Measurements from ENCODE around the gene NRARP. TPM values are rescaled to one million over a fixed set of nuclear protein-coding genes. Genes with fewer than 3 reads are reported as not detected.

Gene NRARP
- total and polyA plus RNA-seq, 8 donors: 1.3 to 23.4 (median 10.8) TPM

DNA sequence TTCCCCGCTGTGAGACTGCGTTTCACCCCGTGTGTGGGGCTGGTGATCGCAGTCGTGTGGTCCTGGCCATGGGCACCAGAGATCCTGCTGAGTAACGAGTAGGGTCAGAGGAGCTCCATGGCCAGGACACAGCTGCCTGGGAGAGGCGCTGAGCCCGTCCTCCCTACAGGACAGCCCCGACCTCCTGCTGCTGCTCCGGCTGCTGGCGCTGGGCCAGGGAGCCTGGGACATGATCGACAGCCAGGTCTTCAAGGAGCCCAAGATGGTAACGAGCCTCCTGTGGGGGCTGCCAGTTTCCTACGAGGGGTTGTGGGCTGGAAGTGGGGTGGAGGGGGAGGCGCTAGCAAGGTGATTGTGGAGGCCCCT is 35.9 kb downstream of the NRARP start:
- TF ChIP-seq, protein P1, sequence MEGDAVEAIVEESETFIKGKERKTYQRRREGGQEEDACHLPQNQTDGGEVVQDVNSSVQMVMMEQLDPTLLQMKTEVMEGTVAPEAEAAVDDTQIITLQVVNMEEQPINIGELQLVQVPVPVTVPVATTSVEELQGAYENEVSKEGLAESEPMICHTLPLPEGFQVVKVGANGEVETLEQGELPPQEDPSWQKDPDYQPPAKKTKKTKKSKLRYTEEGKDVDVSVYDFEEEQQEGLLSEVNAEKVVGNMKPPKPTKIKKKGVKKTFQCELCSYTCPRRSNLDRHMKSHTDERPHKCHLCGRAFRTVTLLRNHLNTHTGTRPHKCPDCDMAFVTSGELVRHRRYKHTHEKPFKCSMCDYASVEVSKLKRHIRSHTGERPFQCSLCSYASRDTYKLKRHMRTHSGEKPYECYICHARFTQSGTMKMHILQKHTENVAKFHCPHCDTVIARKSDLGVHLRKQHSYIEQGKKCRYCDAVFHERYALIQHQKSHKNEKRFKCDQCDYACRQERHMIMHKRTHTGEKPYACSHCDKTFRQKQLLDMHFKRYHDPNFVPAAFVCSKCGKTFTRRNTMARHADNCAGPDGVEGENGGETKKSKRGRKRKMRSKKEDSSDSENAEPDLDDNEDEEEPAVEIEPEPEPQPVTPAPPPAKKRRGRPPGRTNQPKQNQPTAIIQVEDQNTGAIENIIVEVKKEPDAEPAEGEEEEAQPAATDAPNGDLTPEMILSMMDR (IDR thresholded peaks at IDR 0.05): no peak
- H3K36me3 ChIP-seq: peaks cover 0 to 5% (median 0%) of the 10 kb centered on the region in 3 donors
- no peak overlapping the region for H3K27ac ChIP-seq
- no peak for FAIRE-seq
- H3K4me3 ChIP-seq: no peak overlapping the region
- WGBS, 2 donors: 85 to 90% methylated on average over 15 of the region's 15 CpGs
- peak in 4 of 6 donors; percentile 23 to 84 (median 56) for DNase-seq
- H3K4me1 ChIP-seq: peaks cover 15 to 16% (median 16%) of the 10 kb centered on the region in 3 donors
- H3K27me3 ChIP-seq: no peaks in the 10 kb centered on the region
- no peaks in the 10 kb centered on the region for H3K9me3 ChIP-seq
- intact Hi-C loops (cut with DNase I): no loop called here
- no peak for ATAC-seq

DNA sequence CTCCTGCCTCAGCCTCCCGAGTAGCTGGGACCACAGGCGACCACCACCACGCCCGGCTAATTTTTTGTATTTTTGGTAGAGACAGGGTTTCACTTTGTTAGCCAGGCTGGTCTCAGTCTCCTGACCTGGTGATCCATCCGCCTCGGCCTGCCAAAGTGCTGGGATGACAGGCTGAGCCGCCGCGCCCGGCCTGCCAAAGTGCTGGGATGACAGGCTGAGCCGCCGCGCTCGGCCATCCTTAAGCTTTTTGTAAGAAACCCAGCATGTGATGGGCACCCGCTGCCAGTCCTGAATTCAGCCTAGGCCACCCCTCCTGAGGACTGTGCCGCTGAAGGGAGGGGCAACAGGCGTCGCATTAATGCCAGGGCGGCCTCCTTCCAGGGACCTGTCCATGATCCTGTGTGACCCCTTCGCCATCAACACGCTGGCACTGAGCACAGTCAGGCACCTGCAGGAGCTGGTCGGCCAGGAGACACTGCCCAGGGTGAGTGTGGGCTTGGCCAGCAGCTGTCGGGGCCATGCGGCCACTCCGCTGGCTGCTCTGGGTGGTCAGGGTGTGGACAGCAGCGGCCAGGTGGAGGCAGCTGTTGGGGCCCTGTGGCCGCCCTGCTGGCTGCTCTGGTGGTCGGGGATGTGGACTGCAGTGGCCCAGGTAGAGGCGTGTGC is 36.4 kb downstream of the NRARP start:
- no peak overlapping the region for H3K27ac ChIP-seq
- H3K4me3 ChIP-seq: no peak overlapping the region
- DNase-seq: peak in 2 of 6 donors; percentile 14 to 54
- H3K27me3 ChIP-seq: no peaks in the 10 kb centered on the region
- H3K9me3 ChIP-seq: no peaks in the 10 kb centered on the region
- intact Hi-C loops (cut with DNase I): no loop called here
- H3K4me1 ChIP-seq: peaks cover 15 to 16% (median 16%) of the 10 kb centered on the region in 3 donors
- 93 to 95% methylated on average over 29 of the region's 29 CpGs for WGBS, 2 donors
- TF ChIP-seq, protein P1 (IDR thresholded peaks at IDR 0.05): no peak
- no peak for ATAC-seq
- FAIRE-seq: no peak
- H3K36me3 ChIP-seq: peaks cover 0 to 5% (median 0%) of the 10 kb centered on the region in 3 donors

DNA sequence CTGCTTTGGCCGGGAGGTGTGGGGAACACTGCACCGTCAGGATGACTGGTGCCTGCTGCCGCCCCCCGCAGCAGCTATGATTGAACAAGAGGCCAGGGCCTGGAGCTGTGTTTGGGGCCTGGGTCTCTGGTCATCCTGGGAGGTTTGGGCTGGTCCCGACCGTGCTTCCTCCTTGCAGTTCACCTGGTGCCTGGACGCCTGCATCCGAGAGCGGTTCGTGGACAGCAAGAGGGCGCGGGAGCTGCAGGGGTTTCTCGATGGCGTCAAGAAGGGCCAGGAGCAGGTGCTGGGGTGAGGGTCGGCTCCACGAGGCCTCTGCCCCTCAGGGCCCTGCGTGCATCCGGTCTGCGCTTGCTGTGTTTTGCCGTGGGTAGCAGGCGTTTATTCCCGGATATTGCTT is 38.0 kb downstream of the NRARP start:
- Histone ChIP-seq H3K27me3 (no peaks in the 10 kb centered on the region), H3K4me1 (peaks cover 7 to 8% (median 8%) of the 10 kb centered on the region in 3 donors), H3K9me3 (no peaks in the 10 kb centered on the region), H3K4me3 (no peak overlapping the region), H3K36me3 (peaks cover 0 to 5% (median 0%) of the 10 kb centered on the region in 3 donors), H3K27ac (no peak overlapping the region)
- no peak for ATAC-seq
- peak in 1 of 6 donors; percentile 23 for DNase-seq
- TF ChIP-seq, protein P1 (IDR thresholded peaks at IDR 0.05): no peak
- FAIRE-seq: no peak
- intact Hi-C loops (cut with DNase I): no loop called here
- 93 to 94% methylated on average over 22 of the region's 22 CpGs for WGBS, 2 donors

DNA sequence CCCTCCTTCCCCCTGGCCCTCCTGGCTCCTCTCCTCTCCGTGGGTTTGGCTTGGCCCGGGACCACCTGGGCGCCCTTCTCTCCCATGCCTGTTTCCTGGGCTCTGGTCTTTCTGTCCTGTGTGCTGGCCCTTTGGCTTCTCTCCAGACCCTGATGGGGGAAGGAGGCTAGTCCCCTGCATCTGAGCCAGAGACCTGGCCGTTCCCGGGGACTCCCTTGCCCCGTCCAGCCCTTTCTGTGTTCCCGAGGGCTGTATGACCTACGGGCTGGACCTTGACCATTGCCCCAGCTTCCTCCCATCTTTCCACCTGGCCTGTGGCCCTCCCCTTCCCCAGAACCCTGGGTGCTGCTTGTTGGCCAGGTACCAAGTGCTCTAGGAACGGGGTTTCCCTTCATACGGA is 38.6 kb downstream of the NRARP start:
- intact Hi-C loops (cut with DNase I): no loop called here
- Histone ChIP-seq H3K27ac (no peak overlapping the region), H3K27me3 (no peaks in the 10 kb centered on the region), H3K36me3 (peaks cover 0 to 5% (median 0%) of the 10 kb centered on the region in 3 donors), H3K4me3 (no peak overlapping the region), H3K4me1 (peaks cover 2 to 3% (median 2%) of the 10 kb centered on the region in 3 donors), H3K9me3 (no peaks in the 10 kb centered on the region)
- ATAC-seq (no peak), FAIRE-seq (no peak), DNase-seq (peak in 1 of 6 donors; percentile 42)
- TF ChIP-seq, protein P1 (IDR thresholded peaks at IDR 0.05): no peak
- 79 to 84% methylated on average over 10 of the region's 10 CpGs for WGBS, 2 donors

DNA sequence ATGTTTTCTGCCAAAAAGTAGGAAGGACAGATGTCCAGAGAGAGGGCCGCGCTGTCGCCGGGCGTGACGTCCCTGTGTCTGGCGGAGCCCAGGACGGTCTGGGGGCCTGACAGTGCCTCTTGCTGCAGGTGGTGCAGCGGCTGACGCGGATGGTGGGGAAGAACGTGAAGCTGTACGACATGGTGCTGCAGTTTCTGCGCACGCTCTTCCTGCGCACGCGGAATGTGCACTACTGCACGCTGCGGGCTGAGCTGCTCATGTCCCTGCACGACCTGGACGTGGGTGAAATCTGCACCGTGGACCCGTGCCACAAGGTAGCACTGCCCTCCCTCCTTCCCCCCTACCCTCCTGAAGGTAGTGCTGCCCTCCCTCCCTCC is 39.2 kb downstream of the NRARP start:
- no peak for FAIRE-seq
- no peaks in the 10 kb centered on the region for H3K27me3 ChIP-seq
- TF ChIP-seq, protein P1 (IDR thresholded peaks at IDR 0.05): no peak
- intact Hi-C loops (cut with DNase I): no loop called here
- WGBS, 2 donors: 85 to 89% methylated on average over 24 of the region's 24 CpGs
- H3K9me3 ChIP-seq: no peaks in the 10 kb centered on the region
- H3K27ac ChIP-seq: no peak overlapping the region
- DNase-seq: peak in 2 of 6 donors; percentile 48 to 51
- no peaks in the 10 kb centered on the region for H3K4me1 ChIP-seq
- ATAC-seq: peak in 3 of 4 donors; percentile 8 to 15 (median 9)
- H3K36me3 ChIP-seq: peaks cover 0 to 5% (median 0%) of the 10 kb centered on the region in 3 donors
- H3K4me3 ChIP-seq: no peak overlapping the region

Measured in pancreas (tissue), 10 donors.